ENCODE measurements around the gene QPCTL. TPM values are rescaled to one million over a fixed set of nuclear protein-coding genes. Genes with fewer than 3 reads are reported as not detected.

The QPCTL gene
- total and polyA plus RNA-seq, 9 of the 15 experiments (the other 6 are each of a cell fraction or from before 2014, with no cell fraction given) = 0.99 to 31.3 (median 12.7) TPM

DNA sequence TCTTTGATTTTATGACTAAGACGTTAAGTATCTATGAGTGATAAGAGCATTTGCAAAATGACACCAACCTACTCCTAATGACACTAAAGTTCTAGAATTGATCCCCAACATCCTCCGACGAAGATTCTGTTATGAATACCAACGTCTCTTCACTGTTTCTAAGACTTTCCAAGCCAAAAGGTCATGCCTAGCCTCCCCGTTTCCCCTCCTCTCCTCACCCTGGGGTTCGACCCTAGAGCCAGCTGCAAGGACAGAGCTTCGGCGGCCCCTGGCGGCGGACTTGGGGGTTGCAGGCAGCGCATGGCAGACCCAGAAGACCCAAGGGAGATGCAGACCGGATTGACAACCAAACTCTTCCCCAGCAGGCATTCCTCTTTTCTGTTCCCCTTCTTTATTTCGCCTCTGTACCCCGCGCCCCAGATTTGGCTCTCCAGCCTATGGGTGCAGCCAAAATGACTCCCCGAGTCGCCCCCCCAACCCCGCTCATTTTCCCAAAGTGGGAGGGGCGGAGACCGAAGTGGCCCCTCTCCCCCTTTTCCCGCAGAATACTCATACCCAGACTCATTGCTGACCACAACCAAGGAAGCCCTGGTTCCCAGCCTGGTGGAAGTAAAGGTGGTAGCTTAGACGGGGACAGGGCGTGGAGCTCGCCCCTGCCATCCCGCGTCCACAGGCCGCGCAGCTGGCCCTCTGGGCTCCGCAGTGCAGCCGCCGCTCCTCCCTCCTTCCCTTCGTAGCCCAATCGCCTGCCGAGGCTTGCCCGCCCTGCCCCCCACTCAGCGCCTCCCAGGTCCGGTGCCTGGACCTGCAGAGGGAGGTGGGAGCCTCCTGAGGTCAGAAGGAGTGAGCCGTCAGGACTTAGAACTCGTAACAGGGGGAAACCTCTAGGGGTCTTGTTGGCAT is 49.2 kb upstream of the QPCTL start (continued):
- no peak for TF ChIP-seq MLX (CRISPR knock-in tag; conservative IDR thresholded peaks at IDR 0.05)
- 0 out of 2 replicates have a peak, but pooled peaks have one; percentile 6 for TF ChIP-seq ZC3H8 (IDR thresholded peaks at IDR 0.05)
- no peak for TF ChIP-seq PCBP2 (IDR thresholded peaks at IDR 0.05; ENCODE audit: low read depth, low read length, poor library complexity, severe bottlenecking)
- no peak for TF ChIP-seq PTTG1 (tag; IDR thresholded peaks at IDR 0.05; ENCODE audit: low read depth)
- TF ChIP-seq, protein P1, sequence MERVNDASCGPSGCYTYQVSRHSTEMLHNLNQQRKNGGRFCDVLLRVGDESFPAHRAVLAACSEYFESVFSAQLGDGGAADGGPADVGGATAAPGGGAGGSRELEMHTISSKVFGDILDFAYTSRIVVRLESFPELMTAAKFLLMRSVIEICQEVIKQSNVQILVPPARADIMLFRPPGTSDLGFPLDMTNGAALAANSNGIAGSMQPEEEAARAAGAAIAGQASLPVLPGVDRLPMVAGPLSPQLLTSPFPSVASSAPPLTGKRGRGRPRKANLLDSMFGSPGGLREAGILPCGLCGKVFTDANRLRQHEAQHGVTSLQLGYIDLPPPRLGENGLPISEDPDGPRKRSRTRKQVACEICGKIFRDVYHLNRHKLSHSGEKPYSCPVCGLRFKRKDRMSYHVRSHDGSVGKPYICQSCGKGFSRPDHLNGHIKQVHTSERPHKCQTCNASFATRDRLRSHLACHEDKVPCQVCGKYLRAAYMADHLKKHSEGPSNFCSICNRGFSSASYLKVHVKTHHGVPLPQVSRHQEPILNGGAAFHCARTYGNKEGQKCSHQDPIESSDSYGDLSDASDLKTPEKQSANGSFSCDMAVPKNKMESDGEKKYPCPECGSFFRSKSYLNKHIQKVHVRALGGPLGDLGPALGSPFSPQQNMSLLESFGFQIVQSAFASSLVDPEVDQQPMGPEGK (CRISPR knock-in tag; IDR thresholded peaks at IDR 0.05; ENCODE audit: borderline replicate concordance) = no peak
- no peak for TF ChIP-seq ZBTB49 (CRISPR knock-in tag; IDR thresholded peaks at IDR 0.05; ENCODE audit: borderline replicate concordance)
- no peak for TF ChIP-seq ZNF134 (CRISPR knock-in tag; conservative IDR thresholded peaks at IDR 0.05)
- TF ChIP-seq RUNX1 (IDR thresholded peaks at IDR 0.05; ENCODE audit: low read depth) = no peak
- TF ChIP-seq ZNF507 (tag; conservative IDR thresholded peaks at IDR 0.05) = no peak
- TF ChIP-seq CEBPZ (IDR thresholded peaks at IDR 0.05; ENCODE audit: borderline replicate concordance, low read depth, low read length) = no peak
- TF ChIP-seq ZNF133 (CRISPR knock-in tag; IDR thresholded peaks at IDR 0.05) = no peak
- no peak for TF ChIP-seq CCAR2 (IDR thresholded peaks at IDR 0.05; ENCODE audit: low read depth, low read length)
- no peak for TF ChIP-seq POU5F1 (IDR thresholded peaks at IDR 0.05; ENCODE audit: borderline replicate concordance, low read depth, low read length, partially characterized antibody)
- TF ChIP-seq ZNF766 (CRISPR knock-in tag; conservative IDR thresholded peaks at IDR 0.05) = no peak
- no peak for TF ChIP-seq SRSF7 (optimal IDR thresholded peaks at IDR 0.05; ENCODE audit: low read depth, low read length)
- TF ChIP-seq EZH2 (IDR thresholded peaks at IDR 0.05; ENCODE audit: borderline replicate concordance, low read depth, low read length) = no peak
- no peak for TF ChIP-seq L3MBTL2 (IDR thresholded peaks at IDR 0.05)
- TF ChIP-seq CBFB (CRISPR knock-in tag; IDR thresholded peaks at IDR 0.05) = no peak

Measured in K562 (cell line).